HG03432 (cell line): ENCODE measurements around the gene CACNA1D.

Experiments used
- ATAC-seq: cut with Tn5 transposase; IDR thresholded peaks from one replicate; pipeline ENCODE4 v1.9.1; 2021; ENCODE audit warnings: mild to moderate bottlenecking, moderate library complexity; ENCODE audit not compliant: unreplicated experiment

CACNA1D gene

DNA sequence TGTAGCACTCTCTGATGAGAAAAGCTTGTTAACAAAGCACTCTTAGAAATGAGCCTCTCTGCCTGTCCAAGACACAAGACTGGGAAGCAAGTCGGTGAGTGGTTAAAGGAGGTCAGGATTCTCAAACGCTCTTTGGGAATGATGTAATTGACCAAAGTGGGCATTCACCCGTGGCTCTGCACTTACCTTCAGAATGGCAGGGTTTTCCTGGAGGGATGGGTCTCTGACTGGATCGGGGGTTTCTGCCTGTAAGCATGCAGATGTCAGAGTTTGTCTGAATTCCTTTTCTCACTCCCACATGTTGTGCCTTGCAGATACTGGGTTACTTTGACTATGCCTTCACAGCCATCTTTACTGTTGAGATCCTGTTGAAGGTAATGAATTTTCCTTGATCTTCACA lies 245.6 kb downstream of the CACNA1D start:
- ATAC-seq = no peak

- ATAC-seq = no peak
These were observed 246.5 kb downstream of the CACNA1D start for GRCh38 chr3:53740956-53741355.

DNA sequence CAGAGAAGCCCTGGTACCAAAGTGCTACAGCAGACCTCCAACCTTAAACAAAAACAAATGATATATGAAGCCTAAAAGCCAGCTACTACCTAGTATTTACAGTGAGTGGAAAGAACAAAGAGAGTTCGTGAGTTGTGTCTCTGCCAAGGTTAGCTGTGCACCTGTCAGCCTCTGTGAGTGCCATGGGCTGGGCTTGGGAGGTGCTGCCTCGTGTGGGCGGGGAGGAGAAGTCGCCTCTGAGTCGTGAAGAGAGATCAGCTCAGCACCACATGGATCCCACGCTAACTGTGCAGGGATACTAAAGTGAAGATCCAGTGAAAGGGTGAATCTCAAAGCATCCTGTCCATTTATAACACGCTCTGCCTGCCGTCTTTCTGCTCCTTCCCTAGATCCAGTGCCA lies 249.9 kb downstream of the CACNA1D start:
- ATAC-seq = no peak

- ATAC-seq = no peak
These were observed 253.1 kb downstream of the CACNA1D start for GRCh38 chr3:53747559-53747958.

- peak; percentile 81 for ATAC-seq
These were observed 254.3 kb downstream of the CACNA1D start for GRCh38 chr3:53748512-53749271.

GRCh38 chr3:53749448-53749847 lies 255.0 kb downstream of the CACNA1D start:
- no peak for ATAC-seq

DNA sequence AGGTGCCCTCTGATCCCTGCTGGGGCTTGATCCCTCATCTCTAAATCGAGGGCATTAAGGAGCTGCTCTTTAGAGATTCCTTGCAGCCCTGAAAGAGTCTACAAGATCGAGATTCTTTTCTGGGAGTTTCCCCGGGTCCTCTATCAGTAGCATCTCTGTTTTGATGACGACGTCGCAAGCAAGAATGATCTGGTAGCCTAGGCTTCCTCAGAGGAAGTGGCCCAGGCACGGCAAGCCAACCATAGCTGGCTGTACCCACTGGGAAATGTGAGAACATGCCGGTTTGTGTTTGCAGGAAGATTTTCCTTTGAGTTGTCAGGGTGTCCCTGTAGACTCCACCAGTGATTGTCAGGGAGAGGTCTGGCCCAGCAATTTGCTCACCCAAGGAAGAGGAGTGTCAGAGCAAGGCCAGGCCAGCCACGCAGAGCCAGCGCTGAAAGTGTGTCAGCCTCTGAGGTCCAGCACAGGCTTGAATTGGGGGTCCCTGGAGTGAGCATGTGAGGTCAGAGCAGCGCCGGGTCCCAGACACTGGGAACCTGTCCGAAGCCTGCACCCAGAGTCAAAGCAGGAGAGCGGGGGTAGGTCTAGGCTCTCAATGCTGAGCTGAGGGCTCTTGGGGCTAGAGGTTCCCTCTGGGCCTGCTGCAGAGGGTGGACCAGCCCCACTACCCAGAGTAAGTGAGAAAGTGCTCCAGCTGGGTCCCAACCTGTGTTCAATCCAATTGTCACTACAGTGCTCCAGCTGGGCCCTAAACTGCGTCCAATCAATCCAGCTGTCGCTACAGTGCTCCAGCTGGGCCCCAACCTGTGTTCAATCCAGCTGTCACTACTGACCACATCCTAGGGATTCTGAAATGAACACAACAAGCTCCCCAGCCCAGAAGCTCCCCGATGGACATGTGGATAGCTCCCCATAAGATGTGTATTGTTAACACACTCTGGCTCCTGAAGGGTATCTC lies 256.1 kb downstream of the CACNA1D start:
- ATAC-seq = peak; percentile 33

GRCh38 chr3:53753518-53754183 lies 259.2 kb downstream of the CACNA1D start:
- peak; percentile 47 for ATAC-seq

DNA sequence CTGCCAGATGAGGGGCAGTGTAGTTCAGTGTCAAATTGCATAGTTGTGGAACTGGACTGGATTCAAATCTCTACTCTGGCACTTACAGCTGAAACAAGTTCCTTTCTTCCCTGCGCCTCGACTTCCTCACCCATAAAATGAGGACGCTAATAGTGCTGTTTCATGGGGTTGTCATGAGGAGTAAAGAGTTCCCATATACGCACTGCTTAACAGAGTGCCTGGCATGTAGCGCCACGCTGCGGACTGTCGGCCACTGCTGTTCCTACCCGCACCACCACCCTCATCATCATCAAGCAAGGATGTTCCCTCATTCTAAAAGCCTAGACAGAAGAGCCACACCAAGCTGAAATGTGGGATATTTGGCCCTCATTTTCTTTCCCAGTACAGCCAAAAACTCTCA lies 259.9 kb downstream of the CACNA1D start:
- ATAC-seq = no peak

GRCh38 chr3:53758846-53759245 lies 264.4 kb downstream of the CACNA1D start:
- ATAC-seq = no peak

DNA sequence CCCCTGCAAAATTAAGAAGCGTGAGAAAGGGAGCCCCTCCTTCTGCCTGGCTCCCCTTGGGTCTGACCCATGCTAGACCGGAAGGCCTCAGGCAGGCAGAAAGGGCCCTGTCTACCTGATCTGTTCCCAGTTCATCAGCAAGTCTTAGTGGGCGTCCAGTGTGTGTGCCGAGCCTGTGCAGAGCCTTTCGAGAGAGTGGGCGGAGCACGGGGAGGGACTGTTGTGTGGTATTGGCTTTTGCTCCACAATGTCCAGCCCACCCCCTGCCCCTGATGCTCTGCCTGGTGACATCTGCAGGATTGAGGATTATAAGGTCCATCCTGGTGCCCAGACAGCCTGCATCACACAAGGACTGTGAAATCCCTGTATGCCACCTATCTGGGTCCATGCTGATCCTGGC lies 268.9 kb downstream of the CACNA1D start:
- ATAC-seq = no peak

DNA sequence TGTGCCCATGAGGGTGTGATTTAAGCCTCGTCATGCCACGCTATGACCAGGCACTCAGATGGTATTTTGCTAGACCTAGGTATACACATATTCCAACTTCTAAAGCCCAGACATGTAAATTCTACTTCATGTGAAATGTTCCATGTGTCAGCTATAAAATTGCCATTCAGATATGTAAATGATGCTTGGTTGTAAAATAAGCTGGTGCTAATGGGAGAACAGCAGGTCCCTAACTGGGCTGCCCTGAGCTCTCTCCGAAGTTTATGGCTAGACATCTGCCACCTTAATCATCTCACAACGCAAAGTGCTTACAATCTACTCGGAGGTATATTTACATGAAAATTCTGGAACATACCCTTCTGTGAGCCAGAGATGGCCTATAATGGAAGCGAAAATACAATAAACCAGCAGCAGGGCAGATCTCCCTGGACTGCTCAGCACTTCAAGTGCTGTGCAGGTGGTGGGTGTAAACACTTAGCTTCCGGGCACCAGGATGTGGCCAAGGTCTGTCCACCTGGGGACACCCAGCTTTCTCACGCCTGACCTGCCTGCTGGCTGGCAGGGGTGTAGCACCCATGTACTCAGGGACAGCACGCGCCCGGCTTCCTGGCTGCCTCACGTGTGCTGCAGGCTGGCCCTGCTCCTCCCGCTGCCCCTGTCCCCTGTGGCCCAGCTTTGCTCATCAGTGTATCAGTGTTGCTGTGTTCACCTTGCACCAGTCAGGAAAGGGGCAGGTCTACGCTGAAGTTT lies 269.8 kb downstream of the CACNA1D start:
- ATAC-seq = no peak

DNA sequence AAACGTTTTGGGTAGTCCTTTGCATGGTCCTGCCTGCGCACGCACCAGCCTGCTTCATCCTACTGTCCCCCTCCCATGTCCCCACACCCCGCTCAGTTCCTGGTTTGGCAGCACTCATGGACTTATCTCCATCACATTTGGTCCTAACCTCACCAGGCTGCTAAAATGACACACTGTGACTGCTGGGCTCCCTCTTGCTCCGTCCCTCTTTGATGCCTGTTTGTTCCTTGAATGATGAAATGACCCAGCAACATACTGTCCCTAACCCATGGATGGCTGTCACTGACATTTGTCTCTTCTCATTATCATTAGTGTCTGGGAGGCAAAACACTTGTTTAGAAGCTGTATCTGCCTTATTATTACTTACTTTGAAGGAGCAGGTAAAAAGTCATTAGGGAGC lies 271.3 kb downstream of the CACNA1D start:
- no peak for ATAC-seq

GRCh38 chr3:53766706-53767105 lies 272.3 kb downstream of the CACNA1D start:
- ATAC-seq = no peak

DNA sequence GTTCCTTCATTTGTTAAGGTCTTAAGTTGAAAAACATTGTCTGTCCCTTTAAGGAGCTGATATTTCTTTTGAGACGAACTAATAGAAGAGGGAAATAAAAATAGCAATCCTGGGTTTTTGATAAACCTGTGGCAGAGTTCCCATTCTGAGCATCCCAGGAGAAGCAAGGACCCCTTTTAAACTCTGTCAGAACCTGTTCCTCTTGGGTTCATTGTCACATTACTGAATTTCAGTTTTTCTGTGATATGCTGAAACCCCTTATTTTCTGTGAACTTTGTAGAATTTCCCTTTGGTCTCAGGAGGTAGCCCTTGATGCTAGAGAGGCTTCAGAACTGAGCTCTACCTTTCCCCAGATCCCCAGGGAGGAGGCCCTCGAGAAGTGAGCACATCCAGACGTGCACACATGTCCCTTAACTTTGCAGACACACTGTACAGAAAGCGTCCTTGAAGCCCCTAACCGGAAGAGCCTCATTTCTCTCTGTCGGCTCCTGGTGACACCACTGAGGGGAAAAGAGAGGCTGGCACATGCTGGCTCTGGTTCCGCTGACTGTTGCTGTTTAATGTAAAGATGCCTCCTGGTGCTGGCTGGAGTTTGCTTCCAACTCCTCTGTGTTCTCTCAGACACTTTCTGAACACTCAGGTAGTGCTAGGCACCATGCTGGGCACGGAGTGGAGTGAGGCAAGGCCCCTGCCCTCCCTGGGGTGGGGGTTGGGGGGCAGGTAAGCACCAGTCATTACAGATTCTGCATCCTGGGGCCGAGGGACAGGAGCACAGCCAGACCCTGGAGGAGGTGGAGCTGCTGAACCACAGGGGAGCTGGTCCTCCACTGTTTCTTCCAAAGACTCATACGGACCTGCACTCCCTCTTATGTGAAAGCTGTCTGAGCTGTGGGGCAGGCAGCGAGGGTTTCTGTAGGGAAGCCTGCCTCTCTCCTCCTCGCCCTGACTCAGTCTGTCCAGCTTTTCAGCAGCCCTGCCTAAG lies 274.4 kb downstream of the CACNA1D start:
- no peak for ATAC-seq

DNA sequence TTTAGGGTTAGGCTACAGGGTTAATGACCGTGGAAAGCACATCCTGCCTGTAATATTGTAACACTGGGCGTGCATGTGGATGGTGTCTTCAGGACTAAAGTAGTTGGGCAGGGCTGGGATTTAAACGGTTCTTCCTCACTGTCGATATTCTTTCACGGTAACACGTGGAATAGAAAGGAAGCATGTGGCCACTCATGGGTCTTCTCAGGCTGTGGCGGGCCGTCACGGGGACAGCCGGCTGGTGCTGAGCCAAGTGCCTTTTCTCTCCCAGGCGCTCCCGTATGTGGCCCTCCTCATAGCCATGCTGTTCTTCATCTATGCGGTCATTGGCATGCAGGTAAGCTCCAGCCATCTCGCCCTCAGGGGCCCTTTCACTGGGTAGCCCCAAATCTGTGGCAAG lies 278.2 kb downstream of the CACNA1D start:
- no peak for ATAC-seq

DNA sequence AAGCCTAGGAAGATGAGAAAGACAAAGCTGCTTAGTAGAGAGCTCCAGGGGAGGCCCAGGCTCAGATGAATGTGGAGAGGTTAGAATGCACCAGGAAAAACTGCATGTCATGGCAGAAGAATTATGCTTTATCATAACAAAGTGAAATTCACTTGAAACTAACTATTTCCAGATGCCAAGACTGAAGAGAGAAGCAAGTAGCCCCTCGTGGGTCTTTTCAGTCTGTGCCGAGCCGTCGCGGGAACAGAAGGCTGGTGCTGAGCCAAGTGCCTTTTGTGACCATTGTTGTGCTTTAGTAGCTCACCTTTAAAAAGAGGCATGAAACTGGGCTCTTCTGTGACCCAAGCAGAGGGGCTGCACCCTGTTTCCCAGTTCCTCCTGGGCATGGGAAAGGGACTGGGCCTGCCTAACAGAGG lies 278.6 kb downstream of the CACNA1D start:
- ATAC-seq = no peak

DNA sequence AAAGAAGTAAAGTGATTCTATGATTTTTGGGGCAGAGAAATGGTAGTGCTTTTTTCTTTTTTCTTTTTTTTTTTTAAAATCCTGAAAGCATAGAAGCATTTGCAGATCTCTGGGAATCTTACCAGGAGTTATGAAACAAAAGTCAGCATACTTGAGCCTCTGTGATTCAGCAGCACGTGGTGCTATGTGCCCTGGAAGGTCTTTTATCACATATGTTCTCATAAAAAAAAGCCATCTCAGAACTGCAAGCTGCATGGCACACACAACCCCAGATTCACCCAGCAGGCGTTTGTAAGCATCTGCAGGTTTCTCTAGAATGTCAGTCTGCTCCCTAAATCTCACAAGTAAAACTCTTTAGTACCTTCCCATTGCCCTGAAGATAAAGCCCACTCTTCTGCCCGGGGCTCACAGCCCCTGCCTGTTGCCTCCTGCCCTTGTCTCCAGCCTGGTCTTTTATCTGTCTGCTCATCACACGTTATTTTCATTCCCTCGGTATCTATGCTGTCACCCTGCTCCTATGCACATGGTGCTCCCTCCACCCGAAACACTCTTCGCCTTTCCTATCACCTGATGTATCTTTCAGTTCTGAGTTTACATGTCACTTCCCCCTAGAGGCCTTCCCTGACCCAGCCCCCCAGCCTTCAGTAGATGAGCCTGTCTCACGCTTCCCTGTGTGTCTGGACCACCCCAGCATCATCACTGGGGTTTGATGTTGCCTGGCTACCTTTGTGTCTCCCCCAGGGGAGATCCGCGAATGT lies 279.4 kb downstream of the CACNA1D start:
- ATAC-seq = peak; percentile 91

GRCh38 chr3:53774414-53774813 lies 280.0 kb downstream of the CACNA1D start:
- no peak for ATAC-seq
